ENCODE results near the gene ATP9B. TPM values are rescaled to one million over a fixed set of nuclear protein-coding genes. Genes with fewer than 3 reads are reported as not detected.

The ATP9B gene
- total RNA-seq, 1 donor from 2014 or later, result 34.1 TPM

GRCh38 chr18:79186649-79187048 is 117.5 kb downstream of the ATP9B start:
- H3K4me1 Mint-ChIP-seq (ENCODE audit: unreplicated experiment), result peaks cover 5% of the 10 kb centered on the region
- TF ChIP-seq, protein P1, sequence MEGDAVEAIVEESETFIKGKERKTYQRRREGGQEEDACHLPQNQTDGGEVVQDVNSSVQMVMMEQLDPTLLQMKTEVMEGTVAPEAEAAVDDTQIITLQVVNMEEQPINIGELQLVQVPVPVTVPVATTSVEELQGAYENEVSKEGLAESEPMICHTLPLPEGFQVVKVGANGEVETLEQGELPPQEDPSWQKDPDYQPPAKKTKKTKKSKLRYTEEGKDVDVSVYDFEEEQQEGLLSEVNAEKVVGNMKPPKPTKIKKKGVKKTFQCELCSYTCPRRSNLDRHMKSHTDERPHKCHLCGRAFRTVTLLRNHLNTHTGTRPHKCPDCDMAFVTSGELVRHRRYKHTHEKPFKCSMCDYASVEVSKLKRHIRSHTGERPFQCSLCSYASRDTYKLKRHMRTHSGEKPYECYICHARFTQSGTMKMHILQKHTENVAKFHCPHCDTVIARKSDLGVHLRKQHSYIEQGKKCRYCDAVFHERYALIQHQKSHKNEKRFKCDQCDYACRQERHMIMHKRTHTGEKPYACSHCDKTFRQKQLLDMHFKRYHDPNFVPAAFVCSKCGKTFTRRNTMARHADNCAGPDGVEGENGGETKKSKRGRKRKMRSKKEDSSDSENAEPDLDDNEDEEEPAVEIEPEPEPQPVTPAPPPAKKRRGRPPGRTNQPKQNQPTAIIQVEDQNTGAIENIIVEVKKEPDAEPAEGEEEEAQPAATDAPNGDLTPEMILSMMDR (conservative IDR thresholded peaks at IDR 0.05), result no peak
- no peak for DNase-seq (ENCODE audit: extremely low spot score, unreplicated experiment)
- no peak overlapping the region for H3K4me3 Mint-ChIP-seq
- no peak overlapping the region for H3K27ac Mint-ChIP-seq
- H3K36me3 Mint-ChIP-seq, result peaks cover 8% of the 10 kb centered on the region
- peaks cover 4% of the 10 kb centered on the region for H3K9me3 Mint-ChIP-seq
- H3K27me3 Mint-ChIP-seq, result no peaks in the 10 kb centered on the region

DNA sequence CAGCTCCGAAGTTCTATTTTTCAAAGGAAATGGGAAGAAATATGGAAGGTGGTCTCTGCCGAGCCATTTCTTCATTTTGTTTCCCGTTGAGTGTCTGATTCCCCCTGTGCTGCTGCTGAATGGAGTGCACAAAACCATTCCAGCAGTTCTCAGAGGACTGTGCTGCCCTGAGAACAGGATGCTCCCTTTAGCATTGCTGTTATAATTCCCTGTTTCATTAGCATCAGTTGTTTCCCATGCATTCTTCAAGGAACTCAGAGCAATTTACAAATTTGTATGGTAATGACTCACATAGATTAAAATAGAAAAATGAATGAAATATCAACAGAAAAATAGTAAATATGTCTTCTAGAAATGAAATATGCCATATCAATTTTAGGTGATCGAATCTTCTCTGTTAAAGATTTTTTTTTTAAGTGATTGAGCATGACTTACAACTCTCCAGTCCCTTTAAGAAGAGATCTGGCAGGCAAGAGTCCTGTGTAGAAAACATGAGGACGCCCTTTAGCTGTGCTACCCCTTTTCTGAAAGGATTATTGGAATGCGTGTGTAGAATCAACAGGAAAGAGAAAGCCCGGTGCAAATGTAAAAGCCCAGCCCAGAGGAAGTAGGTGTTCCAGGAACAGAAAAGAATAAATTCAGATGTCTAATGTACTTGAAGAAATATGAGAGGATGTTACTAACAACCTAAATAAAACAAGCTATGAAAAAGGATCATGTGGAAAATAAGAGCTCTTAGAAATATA is 118.5 kb downstream of the ATP9B start:
- TF ChIP-seq, protein P1 (conservative IDR thresholded peaks at IDR 0.05), result no peak

GRCh38 chr18:79191418-79191817 is 122.2 kb downstream of the ATP9B start:
- TF ChIP-seq, protein P1 (conservative IDR thresholded peaks at IDR 0.05), result no peak
- H3K27ac Mint-ChIP-seq, result no peak overlapping the region
- no peak overlapping the region for H3K4me3 Mint-ChIP-seq
- H3K36me3 Mint-ChIP-seq, result peaks cover 9% of the 10 kb centered on the region
- no peaks in the 10 kb centered on the region for H3K27me3 Mint-ChIP-seq
- H3K4me1 Mint-ChIP-seq (ENCODE audit: unreplicated experiment), result no peaks in the 10 kb centered on the region
- peaks cover 5% of the 10 kb centered on the region for H3K9me3 Mint-ChIP-seq
- no peak for DNase-seq (ENCODE audit: extremely low spot score, unreplicated experiment)

More for the DNA sequence above, 118.5 kb downstream of the ATP9B start:
- Mint-ChIP-seq H3K4me1 (ENCODE audit: unreplicated experiment) (no peaks in the 10 kb centered on the region), H3K4me3 (no peak overlapping the region), H3K27me3 (no peaks in the 10 kb centered on the region), H3K27ac (no peak overlapping the region), H3K9me3 (peaks cover 5% of the 10 kb centered on the region), H3K36me3 (peaks cover 9% of the 10 kb centered on the region)
- no peak for DNase-seq (ENCODE audit: extremely low spot score, unreplicated experiment)

DNA sequence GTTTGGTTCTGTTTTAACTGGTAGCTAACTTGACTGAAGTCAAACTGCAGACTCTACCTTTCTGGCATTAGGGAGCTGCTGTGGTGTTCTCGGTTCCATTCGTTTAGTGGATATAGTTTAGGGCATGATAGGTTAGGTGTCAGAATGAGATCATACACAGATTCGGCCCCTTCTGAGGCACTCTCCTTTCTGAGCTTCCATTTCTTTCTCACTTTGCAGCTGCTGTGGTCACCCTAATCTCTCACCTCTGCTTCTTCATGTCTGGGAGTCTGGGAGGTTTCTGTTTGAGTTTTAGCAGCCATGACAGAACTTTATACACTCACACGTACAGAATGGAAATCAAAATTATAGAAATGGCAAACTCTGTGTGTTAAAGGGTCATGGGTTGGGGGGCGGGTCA is 122.8 kb downstream of the ATP9B start:
- TF ChIP-seq, protein P1 (conservative IDR thresholded peaks at IDR 0.05), result no peak
- Mint-ChIP-seq H3K4me3 (no peak overlapping the region), H3K4me1 (ENCODE audit: unreplicated experiment) (no peaks in the 10 kb centered on the region), H3K27ac (no peak overlapping the region), H3K36me3 (peaks cover 9% of the 10 kb centered on the region), H3K27me3 (no peaks in the 10 kb centered on the region), H3K9me3 (peaks cover 5% of the 10 kb centered on the region)
- no peak for DNase-seq (ENCODE audit: extremely low spot score, unreplicated experiment)

DNA sequence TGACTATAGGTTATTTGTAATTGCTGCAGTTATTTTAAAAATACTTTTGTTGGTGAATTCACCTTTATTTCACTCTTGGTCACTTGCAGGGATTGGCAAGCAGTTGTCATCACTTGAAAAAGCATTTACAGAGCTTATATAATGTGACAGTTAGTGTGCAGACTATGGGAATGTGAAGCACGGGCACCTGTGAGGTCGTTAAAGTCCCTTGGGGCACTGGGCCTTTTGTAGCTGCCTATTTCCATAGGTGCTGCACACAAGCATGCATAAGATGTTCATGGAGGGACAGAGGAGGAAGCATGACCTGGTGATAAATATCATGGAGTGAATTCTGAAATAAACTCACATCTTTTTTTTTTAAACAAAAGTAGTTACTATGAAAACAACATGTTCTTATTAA is 124.6 kb downstream of the ATP9B start:
- no peak overlapping the region for H3K4me3 Mint-ChIP-seq
- H3K27me3 Mint-ChIP-seq, result no peaks in the 10 kb centered on the region
- peaks cover 5% of the 10 kb centered on the region for H3K9me3 Mint-ChIP-seq
- TF ChIP-seq, protein P1 (conservative IDR thresholded peaks at IDR 0.05), result no peak
- H3K27ac Mint-ChIP-seq, result no peak overlapping the region
- peaks cover 12% of the 10 kb centered on the region for H3K36me3 Mint-ChIP-seq
- no peak for DNase-seq (ENCODE audit: extremely low spot score, unreplicated experiment)
- H3K4me1 Mint-ChIP-seq (ENCODE audit: unreplicated experiment), result no peaks in the 10 kb centered on the region
